K562 (cell line): ENCODE results near the gene CLCF1. TPM values are rescaled to one million over a fixed set of nuclear protein-coding genes. Genes with fewer than 3 reads are reported as not detected.

Source experiments
- ATAC-seq: fragments of 200-7000 bp; cut with Tn5 transposase; 3 replicates; pipeline ENCODE4 v1.9.1; 2020; ENCODE audit warnings: moderate library complexity
- BruUV-seq: library from RNA; stranded (reverse); fragments of 400-500 nt; replicated peaks from 2 replicates; lab custom pipeline; 2021; lab: Mats Ljungman, UMichigan
- CTCF ChIA-PET: fragments of 300-600 bp; formaldehyde crosslinking; extraction: SDS; loops from one replicate; lab custom pipeline; 2021; ENCODE audit warnings: low intra/inter-chr PET ratio; lab: Yijun Ruan, JAX
- POLR2A ChIA-PET: fragments of 300-600, 350-650 bp; sonication (Branson Sonifier 250); formaldehyde crosslinking; extraction: SDS; loops from one replicate; lab custom pipeline; 2021; ENCODE audit warnings: antibody characterized with exemption, inconsistent platforms; lab: Yijun Ruan, JAX
- DNase-seq, 4 experiments: peaks; one replicate each; pipeline versions ENCODE4 v3.0.0 to v3.0.0-alpha.2; 2011 to 2018; ENCODE audit warnings: low spot score in 3 of 4, mixed read lengths in 3 of 4; ENCODE audit errors: extremely low read depth in 1 of 4
- FAIRE-seq: peaks from 2 replicates; lab custom pipeline; 2011; peaks lifted over from hg19 to GRCh38; lab: Jason Lieb, UNC
- H2AFZ ChIP-seq: 2 replicates; pipeline ENCODE4 v1.6.0; 2011; ENCODE audit warnings: low read depth, low read length, control low read depth, inconsistent platforms
- H3K27ac ChIP-seq: fragments of 200-600 bp; 3 replicates; pipeline ENCODE4 v1.8.0; 2011; ENCODE audit warnings: low read depth, mild to moderate bottlenecking, control low read depth, inconsistent platforms, low read length, moderate library complexity, mixed read lengths; ENCODE audit errors: extremely low read depth
- H3K27me3 ChIP-seq, 2 experiments: fragments of 300-600 bp in 1 of 2; 2 replicates in 1 of 2; 3 replicates in 1 of 2; pipeline versions ENCODE4 v1.6.0 to v1.8.0; 2011; ENCODE audit warnings: inconsistent platforms in 2 of 2, low read length in 2 of 2, mild to moderate bottlenecking in 1 of 2, mixed read lengths in 1 of 2, moderate library complexity in 1 of 2; ENCODE audit not compliant: control insufficient read depth in 2 of 2, insufficient read depth in 2 of 2
- H3K36me3 ChIP-seq: fragments of 300-600 bp; 3 replicates; pipeline ENCODE4 v1.8.0; 2011; ENCODE audit warnings: mild to moderate bottlenecking, low read length, inconsistent platforms; ENCODE audit not compliant: control insufficient read depth, insufficient read depth
- H3K4me1 ChIP-seq, 2 experiments: fragments of 200-600 bp in 1 of 2; replicated peaks in 1 of 2; 2 replicates in 1 of 2; 3 replicates in 1 of 2; pipeline versions ENCODE4 v1.5.1 to v1.8.0; 2011; ENCODE audit warnings: inconsistent platforms in 2 of 2, low read length in 2 of 2, mild to moderate bottlenecking in 1 of 2, mixed read lengths in 1 of 2, moderate library complexity in 1 of 2; ENCODE audit not compliant: control insufficient read depth in 2 of 2, insufficient read depth in 2 of 2
- H3K4me2 ChIP-seq: 2 replicates; pipeline ENCODE4 v1.6.1; 2011; ENCODE audit warnings: low read length, control low read depth, inconsistent platforms, mixed read lengths; ENCODE audit not compliant: insufficient read depth
- H3K4me3 ChIP-seq: fragments of 200-600 bp; sonication (generic), shearing (Covaris generic); 2 replicates; pipeline ENCODE4 v1.5.1; 2016; ENCODE audit warnings: control low read depth, inconsistent platforms
- H3K79me2 ChIP-seq: fragments of 200-600 bp; 3 replicates; pipeline ENCODE4 v1.8.0; 2011; ENCODE audit warnings: low read length, inconsistent platforms; ENCODE audit not compliant: control insufficient read depth, insufficient read depth
- H3K9ac ChIP-seq, 2 experiments: 2 replicates each; pipeline versions ENCODE4 v1.6.0 to v1.6.1; 2011; ENCODE audit warnings: low read depth in 2 of 2, low read length in 2 of 2, control low read depth in 1 of 2, inconsistent platforms in 1 of 2, mild to moderate bottlenecking in 1 of 2, mixed read lengths in 1 of 2; ENCODE audit not compliant: insufficient read depth in 1 of 2
- H3K9me1 ChIP-seq: one replicate; pipeline ENCODE4 v1.6.0; 2011; ENCODE audit warnings: inconsistent platforms, mild to moderate bottlenecking, low read length, moderate library complexity; ENCODE audit not compliant: control insufficient read depth, insufficient read depth
- H3K9me3 ChIP-seq: replicated peaks from 2 replicates; pipeline ENCODE4 v1.5.1; 2011; ENCODE audit warnings: low read depth, low read length, inconsistent platforms; ENCODE audit not compliant: control insufficient read depth, insufficient read depth
- H4K20me1 ChIP-seq: replicated peaks from 2 replicates; pipeline ENCODE4 v1.6.1; 2011; ENCODE audit warnings: low read length, inconsistent platforms, mixed read lengths; ENCODE audit not compliant: control insufficient read depth, insufficient read depth
- CBFA2T2 ChIP-seq: fragments of 450-650 bp; conservative IDR thresholded peaks from 2 replicates; pipeline ENCODE4 v1.6.1; 2017; ENCODE audit warnings: mild to moderate bottlenecking
- CBFA2T3 ChIP-seq: fragments of 450-650 bp; IDR thresholded peaks from 2 replicates; pipeline ENCODE4 v1.6.1; 2017
- CREB3L1 ChIP-seq: fragments of 450-650 bp; IDR thresholded peaks from 2 replicates; pipeline ENCODE4 v1.6.1; 2014; ENCODE audit warnings: low read depth, mild to moderate bottlenecking, moderate library complexity, borderline replicate concordance
- CSDE1 ChIP-seq, 2 experiments: fragments of 450-650 bp; IDR thresholded peaks; 2 replicates each; pipeline ENCODE4 v1.6.1; 2016; ENCODE audit warnings: mild to moderate bottlenecking in 1 of 2
- E2F3 ChIP-seq: fragments of 250-450 bp; sonication (Bioruptor Pico); IDR thresholded peaks from 2 replicates; pipeline ENCODE4 v1.4.0; 2020; ENCODE audit warnings: mild to moderate bottlenecking
- GATAD2A ChIP-seq: fragments of 450-650 bp; IDR thresholded peaks from 2 replicates; pipeline ENCODE4 v1.6.1; 2017
- HDGF ChIP-seq: fragments of 450-650 bp; IDR thresholded peaks from 2 replicates; pipeline ENCODE4 v1.6.1; 2016
- KLF10 ChIP-seq: fragments of 250-450 bp; sonication (Bioruptor Pico); IDR thresholded peaks from 2 replicates; pipeline ENCODE4 v1.6.1; 2021; ENCODE audit warnings: matching md5 sums
- LARP7 ChIP-seq: fragments of 450-650 bp; IDR thresholded peaks from 2 replicates; pipeline ENCODE4 v1.6.1; 2016
- RUNX1 ChIP-seq: sonication (generic); IDR thresholded peaks from 2 replicates; pipeline ENCODE4 v1.6.1; 2016; ENCODE audit warnings: antibody characterized with exemption, low read depth
- TARDBP ChIP-seq: fragments of 450-650 bp; IDR thresholded peaks from 2 replicates; pipeline ENCODE4 v1.6.1; 2016
- TFAM ChIP-seq: fragments of 250-450 bp; sonication (Bioruptor Pico); conservative IDR thresholded peaks from 2 replicates; pipeline ENCODE4 v1.5.0; 2021; ENCODE audit warnings: mild to moderate bottlenecking, moderate library complexity
- ZFP1 ChIP-seq: fragments of 450-650 bp; formaldehyde crosslinking; IDR thresholded peaks from 2 replicates; pipeline ENCODE4 v1.4.0; 2020; ENCODE audit warnings: mild to moderate bottlenecking, mixed read lengths
- ZNF445 ChIP-seq: fragments of 250-450 bp; sonication (Bioruptor Pico); IDR thresholded peaks from 2 replicates; pipeline ENCODE4 v1.4.0; 2020; ENCODE audit warnings: low read depth, mild to moderate bottlenecking, moderate library complexity
- ZNF592 ChIP-seq: fragments of 450-650 bp; IDR thresholded peaks from 2 replicates; pipeline ENCODE4 v1.6.1; 2017; ENCODE audit warnings: antibody characterized with exemption, mild to moderate bottlenecking
- WGBS: fragments of 100-300 bp; shearing (Covaris generic); methylation state at CpG from one replicate; pipeline ENCODE4 v1.1.6; 2016; ENCODE audit warnings: low coverage, mixed read lengths; ENCODE audit not compliant: insufficient coverage; ENCODE audit errors: missing lambda C conversion rate; 5-methylcytosine and 5-hydroxymethylcytosine counted together
- in situ Hi-C: fragments of 300-500 bp; cut with MboI; formaldehyde crosslinking; loops from 4 replicates; pipeline ENCODE4 v1.15.0; 2018; ENCODE audit warnings: inconsistent platforms, mixed read lengths
- intact Hi-C: fragments of 100-400 bp; cut with micrococcal nuclease; formaldehyde crosslinking; loops from 2 replicates; pipeline ENCODE4 v1.14.2; 2022
- polyA plus RNA-seq, 8 experiments: library from polyadenylated mRNA; depleted of rRNA in 4 of 8; stranded (reverse) in 5 of 8; unstranded in 3 of 8; fragments of >200 nt; fragmentation: Nextera tagmentation in 2 of 8; fragmentation: Illumina TruSeq in 1 of 8; extraction: Ambion mirVana in 2 of 8; extraction: Trizol in 1 of 8; gene quantifications; 2 replicates each; pipeline versions ENCODE4 v1.2.1 to v1.2.3, GENCODE V29; 2011 to 2014; ENCODE audit warnings: inconsistent platforms in 1 of 8, missing spikeins in 1 of 8
- total RNA-seq, 7 experiments: library from RNA; depleted of rRNA in 6 of 7; stranded (reverse); fragments of >200 nt in 6 of 7; fragmentation: Illumina TruSeq in 2 of 7; extraction: Trizol in 2 of 7; gene quantifications; 2 replicates each; pipeline versions ENCODE4 v1.2.1 to v1.2.3, GENCODE V29; 2011 to 2021; ENCODE audit warnings: low replicate concordance in 1 of 7
- TF ChIP-seq, protein P1 (sequence below): fragments of 450-650 bp; IDR thresholded peaks from 2 replicates; pipeline ENCODE4 v1.6.1; 2016; ENCODE audit warnings: antibody characterized with exemption
- TF ChIP-seq, protein P2 (sequence below): fragments of 250-450 bp; sonication (Bioruptor Pico); IDR thresholded peaks from 2 replicates; pipeline ENCODE4 v1.8.0; 2022; ENCODE audit warnings: inconsistent platforms, mild to moderate bottlenecking, moderate library complexity, borderline replicate concordance

CLCF1 gene
- total and polyA plus RNA-seq, 9 of the 15 experiments (the other 6 are each of a cell fraction or from before 2014, with no cell fraction given): 0.49 to 5.8 (median 3.0) TPM

GRCh38 chr11:67413266-67413849 is 40.0 kb upstream of the CLCF1 start:
- peak; percentile 77 for ATAC-seq
- Histone ChIP-seq H3K4me1 (peaks cover 21 to 65% of the 10 kb centered on the region in 2 experiments), H3K27me3 (no peaks in the 10 kb centered on the region), H3K4me2 (peak overlapping the region; percentile 25), H3K9ac (peak overlapping the region in 1 of 2 experiments; percentile 68; a peak in 1 of 4 replicates), H2AFZ (peak overlapping the region; percentile 32; the same call in 1 of the 2 replicates), H3K36me3 (no peaks in the 10 kb centered on the region), H4K20me1 (no peaks in the 10 kb centered on the region; the same call in 1 of the 2 replicates), H3K4me3 (no peak overlapping the region), H3K9me3 (no peaks in the 10 kb centered on the region), H3K79me2 (no peaks in the 10 kb centered on the region), H3K9me1 (no peaks in the 10 kb centered on the region), H3K27ac (no peak overlapping the region; the same call in 2 of the 3 replicates)
- peak in 2 of 4 experiments; percentile 37 to 55 for DNase-seq
- FAIRE-seq: peak; percentile 83
- intact Hi-C loops (no loop called here), in situ Hi-C loops (no loop called here)
- BruUV-seq: no TSS peak
- CTCF ChIA-PET: no interaction called here
- WGBS: 10% methylated on average over 2 of the region's 2 CpGs
- POLR2A ChIA-PET: interaction anchor here (0.5 to 3.0 kb wide), 8 partner anchors 9 to 94 kb away, joined by 3 to 19 read pairs (median 4); partner anchors contain the start of genes PPP1CA and RPS6KB2
- TF ChIP-seq, protein P1, sequence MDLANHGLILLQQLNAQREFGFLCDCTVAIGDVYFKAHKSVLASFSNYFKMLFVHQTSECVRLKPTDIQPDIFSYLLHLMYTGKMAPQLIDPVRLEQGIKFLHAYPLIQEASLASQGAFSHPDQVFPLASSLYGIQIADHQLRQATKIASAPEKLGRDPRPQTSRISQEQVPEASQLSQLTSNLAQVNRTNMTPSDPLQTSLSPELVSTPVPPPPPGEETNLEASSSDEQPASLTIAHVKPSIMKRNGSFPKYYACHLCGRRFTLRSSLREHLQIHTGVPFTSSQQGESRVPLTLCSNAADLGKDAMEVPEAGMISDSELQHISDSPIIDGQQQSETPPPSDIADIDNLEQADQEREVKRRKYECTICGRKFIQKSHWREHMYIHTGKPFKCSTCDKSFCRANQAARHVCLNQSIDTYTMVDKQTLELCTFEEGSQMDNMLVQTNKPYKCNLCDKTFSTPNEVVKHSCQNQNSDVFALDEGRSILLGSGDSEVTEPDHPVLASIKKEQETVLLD: no peak
- peak; percentile 27; the same call in 1 of the 2 replicates for TF ChIP-seq CBFA2T2
- no peak for TF ChIP-seq ZNF592
- no peak for TF ChIP-seq CSDE1 (IDR thresholded peaks at IDR 0.05)
- no peak for TF ChIP-seq ZNF445
- TF ChIP-seq HDGF: no peak
- no peak for TF ChIP-seq GATAD2A
- no peak for TF ChIP-seq LARP7
- TF ChIP-seq TFAM (CRISPR knock-in tag): no peak
- no peak for TF ChIP-seq CREB3L1
- TF ChIP-seq E2F3 (CRISPR knock-in tag): no peak
- TF ChIP-seq TARDBP: no peak
- TF ChIP-seq, protein P2, sequence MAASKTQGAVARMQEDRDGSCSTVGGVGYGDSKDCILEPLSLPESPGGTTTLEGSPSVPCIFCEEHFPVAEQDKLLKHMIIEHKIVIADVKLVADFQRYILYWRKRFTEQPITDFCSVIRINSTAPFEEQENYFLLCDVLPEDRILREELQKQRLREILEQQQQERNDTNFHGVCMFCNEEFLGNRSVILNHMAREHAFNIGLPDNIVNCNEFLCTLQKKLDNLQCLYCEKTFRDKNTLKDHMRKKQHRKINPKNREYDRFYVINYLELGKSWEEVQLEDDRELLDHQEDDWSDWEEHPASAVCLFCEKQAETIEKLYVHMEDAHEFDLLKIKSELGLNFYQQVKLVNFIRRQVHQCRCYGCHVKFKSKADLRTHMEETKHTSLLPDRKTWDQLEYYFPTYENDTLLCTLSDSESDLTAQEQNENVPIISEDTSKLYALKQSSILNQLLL: no peak
- no peak for TF ChIP-seq ZFP1 (CRISPR knock-in tag)
- TF ChIP-seq RUNX1: no peak
- TF ChIP-seq CBFA2T3: peak; percentile 71
- no peak for TF ChIP-seq KLF10 (CRISPR knock-in tag)
